ENCODE data around the gene CTSF. TPM values are rescaled to one million over a fixed set of nuclear protein-coding genes. Genes with fewer than 3 reads are reported as not detected.

Gene CTSF
- total RNA-seq, 1 experiment from 2014 or later: 0.98 TPM

DNA sequence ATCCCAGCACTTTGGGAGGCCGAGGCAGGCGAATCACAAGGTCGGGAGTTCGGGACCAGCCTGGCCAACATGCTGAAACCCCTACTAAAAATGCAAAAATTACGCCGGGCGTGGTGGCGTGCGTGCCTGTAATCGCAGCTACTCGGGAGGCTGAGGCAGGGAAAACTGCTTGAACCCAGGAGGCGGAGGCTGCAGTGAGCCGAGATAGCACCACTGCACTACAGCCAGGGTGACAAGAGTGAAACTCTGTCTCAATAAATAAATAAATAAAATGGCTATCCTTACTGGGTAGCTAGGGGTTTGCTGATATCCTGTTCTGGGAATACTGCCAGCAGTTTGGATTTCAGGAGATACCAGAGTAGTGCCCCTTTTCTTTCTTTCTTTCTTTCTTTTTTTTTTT, 45.7 kb upstream of the CTSF start:
- WGBS (ENCODE audit: extremely low coverage, insufficient read length, low lambda C conversion rate): no CpG with 5 or more reads among the region's 13 CpGs
- Histone ChIP-seq H3T11ph (ENCODE audit: low read length) (no peak overlapping the region), H3K27me3 (ENCODE audit: insufficient read depth, low read length) (no peaks in the 10 kb centered on the region), H3K56ac (ENCODE audit: insufficient read length, low read depth, low read length) (no peak overlapping the region), H4K5ac (ENCODE audit: insufficient read length, low read depth, low read length) (no peak overlapping the region), H3K79me1 (ENCODE audit: insufficient read depth, low read depth, low read length, poor library complexity, severe bottlenecking) (peaks cover 6% of the 10 kb centered on the region), H2AFZ (ENCODE audit: low read length) (no peak overlapping the region), H4K8ac (replicated peaks; ENCODE audit: insufficient read length, low read depth, low read length) (no peak overlapping the region), H3K9me3 (ENCODE audit: control insufficient read depth, low read depth, low read length) (no peaks in the 10 kb centered on the region), H3K23ac (ENCODE audit: insufficient read length, low read depth, low read length) (no peak overlapping the region), H2BK15ac (ENCODE audit: low read depth, low read length) (no peak overlapping the region), H3K18ac (ENCODE audit: insufficient read length, low read depth, low read length) (no peak overlapping the region), H3K14ac (ENCODE audit: insufficient read depth, low read length) (no peak overlapping the region), H2AK5ac (ENCODE audit: insufficient read length, low read length) (no peak overlapping the region), H3K4me2 (ENCODE audit: insufficient read depth, insufficient read length, low read length) (no peak overlapping the region), H2BK20ac (ENCODE audit: low read depth, low read length, poor library complexity, severe bottlenecking) (no peak overlapping the region), H4K91ac (ENCODE audit: insufficient read length, low read depth, low read length) (no peak overlapping the region), H3K9ac (ENCODE audit: extremely low read depth, insufficient read length, low read length) (no peak overlapping the region), H3K27ac (ENCODE audit: insufficient read length, low read depth, low read length) (no peak overlapping the region), H2BK120ac (ENCODE audit: low read depth, low read length, poor library complexity, severe bottlenecking) (no peak overlapping the region), H2BK12ac (ENCODE audit: insufficient read length, low read depth, low read length) (no peak overlapping the region), H3K4me1 (ENCODE audit: insufficient read depth, low read length) (no peaks in the 10 kb centered on the region), H2BK5ac (ENCODE audit: insufficient read length, low read length) (no peak overlapping the region), H3K23me2 (ENCODE audit: insufficient read length, low read depth, low read length, poor library complexity, severe bottlenecking) (peaks cover 14% of the 10 kb centered on the region), H4K20me1 (ENCODE audit: control insufficient read depth, insufficient read depth, insufficient read length) (no peaks in the 10 kb centered on the region), H3K79me2 (ENCODE audit: insufficient read depth, low read length) (peaks cover 24% of the 10 kb centered on the region), H3K4ac (ENCODE audit: low read depth, low read length) (no peak overlapping the region)
- Mint-ChIP-seq H3K4me1 (peaks cover 13 to 21% of the 10 kb centered on the region in 2 experiments), H3K27ac (no peak overlapping the region), H3K27me3 (ENCODE audit: low read depth) (no peaks in the 10 kb centered on the region), H3K4me3 (no peak overlapping the region), H3K9me3 (peaks cover 0 to 3% of the 10 kb centered on the region in 2 experiments; a peak in 4 of 5 replicates), H3K36me3 (ENCODE audit: insufficient read depth in 1 of 3, low read depth in 3 of 3) (peaks cover 16 to 31% (median 25%) of the 10 kb centered on the region in 3 experiments)
- TF ChIP-seq, protein P1, sequence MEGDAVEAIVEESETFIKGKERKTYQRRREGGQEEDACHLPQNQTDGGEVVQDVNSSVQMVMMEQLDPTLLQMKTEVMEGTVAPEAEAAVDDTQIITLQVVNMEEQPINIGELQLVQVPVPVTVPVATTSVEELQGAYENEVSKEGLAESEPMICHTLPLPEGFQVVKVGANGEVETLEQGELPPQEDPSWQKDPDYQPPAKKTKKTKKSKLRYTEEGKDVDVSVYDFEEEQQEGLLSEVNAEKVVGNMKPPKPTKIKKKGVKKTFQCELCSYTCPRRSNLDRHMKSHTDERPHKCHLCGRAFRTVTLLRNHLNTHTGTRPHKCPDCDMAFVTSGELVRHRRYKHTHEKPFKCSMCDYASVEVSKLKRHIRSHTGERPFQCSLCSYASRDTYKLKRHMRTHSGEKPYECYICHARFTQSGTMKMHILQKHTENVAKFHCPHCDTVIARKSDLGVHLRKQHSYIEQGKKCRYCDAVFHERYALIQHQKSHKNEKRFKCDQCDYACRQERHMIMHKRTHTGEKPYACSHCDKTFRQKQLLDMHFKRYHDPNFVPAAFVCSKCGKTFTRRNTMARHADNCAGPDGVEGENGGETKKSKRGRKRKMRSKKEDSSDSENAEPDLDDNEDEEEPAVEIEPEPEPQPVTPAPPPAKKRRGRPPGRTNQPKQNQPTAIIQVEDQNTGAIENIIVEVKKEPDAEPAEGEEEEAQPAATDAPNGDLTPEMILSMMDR (conservative IDR thresholded peaks at IDR 0.05): no peak
- no peak for DNase-seq
